GM18508 (cell line): ENCODE results near the gene PTCD3.

Experiments
- ATAC-seq: cut with Tn5 transposase; IDR thresholded peaks from one replicate; pipeline ENCODE4 v1.9.1; 2021; ENCODE audit warnings: moderate number of reproducible peaks; ENCODE audit not compliant: insufficient read depth, unreplicated experiment

PTCD3 gene

GRCh38 chr2:86079981-86080911, 25.8 kb upstream of the PTCD3 start:
- peak; percentile 55 for ATAC-seq

- no peak for ATAC-seq
Measured at GRCh38 chr2:86081724-86082123, 24.3 kb upstream of the PTCD3 start.

- ATAC-seq, result no peak
Measured at GRCh38 chr2:86082756-86083155, 23.3 kb upstream of the PTCD3 start.

GRCh38 chr2:86087936-86088850, 17.8 kb upstream of the PTCD3 start:
- ATAC-seq, result no peak

GRCh38 chr2:86094229-86094628, 11.8 kb upstream of the PTCD3 start:
- ATAC-seq, result no peak

GRCh38 chr2:86097114-86097896, 8.7 kb upstream of the PTCD3 start:
- ATAC-seq, result no peak

GRCh38 chr2:86097913-86098312, 8.1 kb upstream of the PTCD3 start:
- ATAC-seq, result no peak

GRCh38 chr2:86102157-86102556, 3.9 kb upstream of the PTCD3 start:
- ATAC-seq, result no peak

- peak; percentile 40 for ATAC-seq
Measured at GRCh38 chr2:86105252-86105968, 625 bp upstream of the PTCD3 start, which contains the start of gene POLR1A. Gene POLR1A (minus strand): TSS chr2:86105886. CDS start chr2:86105776, 110 bp downstream.

- ATAC-seq, result no peak
Measured at GRCh38 chr2:86107031-86107430, 996 bp downstream of the PTCD3 start.

GRCh38 chr2:86118130-86118529, 12.1 kb downstream of the PTCD3 start:
- no peak for ATAC-seq

GRCh38 chr2:86123328-86123925, 17.4 kb downstream of the PTCD3 start:
- ATAC-seq, result no peak

- ATAC-seq, result no peak
Measured at GRCh38 chr2:86124683-86125082, 18.6 kb downstream of the PTCD3 start.

GRCh38 chr2:86134709-86135108, 28.7 kb downstream of the PTCD3 start:
- ATAC-seq, result no peak

- no peak for ATAC-seq
Measured at GRCh38 chr2:86135653-86136052, 29.6 kb downstream of the PTCD3 start.

GRCh38 chr2:86136141-86136540, 30.1 kb downstream of the PTCD3 start:
- ATAC-seq, result no peak

- ATAC-seq, result no peak
Measured at GRCh38 chr2:86138736-86139625, 32.9 kb downstream of the PTCD3 start.

GRCh38 chr2:86139981-86140380, 33.9 kb downstream of the PTCD3 start:
- no peak for ATAC-seq
